ENCODE data around the gene HECTD4. TPM values are rescaled to one million over a fixed set of nuclear protein-coding genes. Genes with fewer than 3 reads are reported as not detected.

The HECTD4 gene
- total RNA-seq, 1 experiment from 2014 or later: 65.7 TPM

- H3K36me3 Mint-ChIP-seq (ENCODE audit: insufficient read depth, unreplicated experiment): peaks cover 19% of the 10 kb centered on the region
- CTCF ChIA-PET: interaction anchor here (1.5 kb wide), 1 partner anchor 180 kb away, joined by 3 read pairs; no protein-coding TSS in a partner anchor
Measured at GRCh38 chr12:112207397-112207924, 174.8 kb downstream of the HECTD4 start.

GRCh38 chr12:112206944-112207343, 175.3 kb downstream of the HECTD4 start:
- no peak overlapping the region for H3K27ac Mint-ChIP-seq (ENCODE audit: unreplicated experiment)
- peaks cover 19% of the 10 kb centered on the region for H3K36me3 Mint-ChIP-seq (ENCODE audit: insufficient read depth, unreplicated experiment)
- DNase-seq: no peak
- TF ChIP-seq CTCF (IDR thresholded peaks at IDR 0.05; ENCODE audit: unreplicated experiment): no peak
- BruUV-seq (replicated peaks): no TSS peak
- no peaks in the 10 kb centered on the region for H3K9me3 Mint-ChIP-seq (ENCODE audit: low read depth, unreplicated experiment)
- no peaks in the 10 kb centered on the region for H3K4me1 Mint-ChIP-seq (ENCODE audit: low read depth, unreplicated experiment)
- intact Hi-C loops (cut with micrococcal nuclease; ENCODE audit: unreplicated experiment): no loop called here
- CTCF ChIA-PET: interaction anchor here (0.6 to 1.5 kb wide), 2 partner anchors 180 to 330 kb away, joined by 3 read pairs; no protein-coding TSS in a partner anchor
- H3K4me3 Mint-ChIP-seq (ENCODE audit: low read depth, unreplicated experiment): no peak overlapping the region
- H3K27me3 Mint-ChIP-seq (ENCODE audit: unreplicated experiment): no peaks in the 10 kb centered on the region

More at GRCh38 chr12:112207397-112207924, 174.8 kb downstream of the HECTD4 start:
- Mint-ChIP-seq H3K4me1 (ENCODE audit: low read depth, unreplicated experiment) (no peaks in the 10 kb centered on the region), H3K4me3 (ENCODE audit: low read depth, unreplicated experiment) (no peak overlapping the region), H3K27me3 (ENCODE audit: unreplicated experiment) (no peaks in the 10 kb centered on the region), H3K9me3 (ENCODE audit: low read depth, unreplicated experiment) (no peaks in the 10 kb centered on the region), H3K27ac (ENCODE audit: unreplicated experiment) (no peak overlapping the region)
- intact Hi-C loops (cut with micrococcal nuclease; ENCODE audit: unreplicated experiment): no loop called here
- no peak for DNase-seq
- no TSS peak for BruUV-seq (replicated peaks)
- TF ChIP-seq CTCF (IDR thresholded peaks at IDR 0.05; ENCODE audit: unreplicated experiment): no peak

GRCh38 chr12:112199136-112199535, 183.1 kb downstream of the HECTD4 start:
- BruUV-seq (replicated peaks): no TSS peak
- no peak for DNase-seq
- intact Hi-C loops (cut with micrococcal nuclease; ENCODE audit: unreplicated experiment): no loop called here
- Mint-ChIP-seq H3K4me3 (ENCODE audit: low read depth, unreplicated experiment) (no peak overlapping the region), H3K27ac (ENCODE audit: unreplicated experiment) (no peak overlapping the region), H3K4me1 (ENCODE audit: low read depth, unreplicated experiment) (no peaks in the 10 kb centered on the region), H3K36me3 (ENCODE audit: insufficient read depth, unreplicated experiment) (peaks cover 8% of the 10 kb centered on the region), H3K27me3 (ENCODE audit: unreplicated experiment) (no peaks in the 10 kb centered on the region), H3K9me3 (ENCODE audit: low read depth, unreplicated experiment) (no peaks in the 10 kb centered on the region)
- CTCF ChIA-PET: interaction anchor here (0.7 kb wide), 1 partner anchor 188 kb away, joined by 3 read pairs; no protein-coding TSS in a partner anchor
- no peak for TF ChIP-seq CTCF (IDR thresholded peaks at IDR 0.05; ENCODE audit: unreplicated experiment)

GRCh38 chr12:112198120-112198733, 184.0 kb downstream of the HECTD4 start:
- H3K4me1 Mint-ChIP-seq (ENCODE audit: low read depth, unreplicated experiment): no peaks in the 10 kb centered on the region
- peak; percentile 74 for DNase-seq
- no peaks in the 10 kb centered on the region for H3K27me3 Mint-ChIP-seq (ENCODE audit: unreplicated experiment)
- H3K36me3 Mint-ChIP-seq (ENCODE audit: insufficient read depth, unreplicated experiment): peaks cover 7% of the 10 kb centered on the region
- H3K4me3 Mint-ChIP-seq (ENCODE audit: low read depth, unreplicated experiment): no peak overlapping the region
- TF ChIP-seq CTCF (IDR thresholded peaks at IDR 0.05; ENCODE audit: unreplicated experiment): peak; percentile 58
- H3K27ac Mint-ChIP-seq (ENCODE audit: unreplicated experiment): no peak overlapping the region
- BruUV-seq (replicated peaks): no TSS peak
- intact Hi-C loops (cut with micrococcal nuclease; ENCODE audit: unreplicated experiment): loop anchor here (1.0 kb wide), 2 partner anchors 189 to 211 kb away; partner anchors contain the start of gene RPL6
- CTCF ChIA-PET: interaction anchor here (0.5 to 1.1 kb wide), 8 partner anchors 12 to 581 kb away, joined by 3 to 36 read pairs (median 4); no protein-coding TSS in a partner anchor
- no peaks in the 10 kb centered on the region for H3K9me3 Mint-ChIP-seq (ENCODE audit: low read depth, unreplicated experiment)

Data from Calu3 (cell line).